ENCODE results near the gene MAPRE3. TPM values are rescaled to one million over a fixed set of nuclear protein-coding genes. Genes with fewer than 3 reads are reported as not detected.
"Not testable (repeated sequence)": the region's sequence is repeated elsewhere in the genome, so short reads cannot be mapped to it uniquely, and the experiment has no call there.

Gene MAPRE3
- 1 to 10 TPM; 2.4 to 3.0 TPM for total RNA-seq
- polyA plus RNA-seq, result 2.0 TPM

- H3K4me3 ChIP-seq (ENCODE audit: low read length), result peak within 1 kb of the TSS; percentile 70
- ChIA-PET POLR2A (no interaction called here), CTCF (no interaction called here)
- peaks cover 7% of the 10 kb centered on the region for H3K4me1 ChIP-seq (ENCODE audit: insufficient read depth, low read length)
- peaks cover 19 to 24% of the 10 kb centered on the region in 2 donors for H3K27me3 Mint-ChIP-seq
- peaks cover 18 to 27% (median 21%) of the 10 kb centered on the region in 3 donors for H3K4me1 Mint-ChIP-seq
- H3K9me3 Mint-ChIP-seq, result no peaks in the 10 kb centered on the region
- DNase-seq, result peak; percentile 76 to 94 (median 84)
- H3K4me3 Mint-ChIP-seq, result peak within 1 kb of the TSS; percentile 78 to 89 (median 84)
- peak within 1 kb of the TSS; percentile 79 to 95 (median 88) for H3K27ac Mint-ChIP-seq
- peaks cover 0 to 2% (median 0%) of the 10 kb centered on the region in 3 donors for H3K36me3 Mint-ChIP-seq
- peaks cover 8% of the 10 kb centered on the region for H3K27me3 ChIP-seq (ENCODE audit: insufficient read depth, low read length, poor library complexity, severe bottlenecking)
- H3K36me3 ChIP-seq (ENCODE audit: insufficient read depth, low read length), result no peaks in the 10 kb centered on the region
- peak within 1 kb of the TSS; percentile 60 for H3K27ac ChIP-seq (ENCODE audit: low read depth, low read length)
- no peaks in the 10 kb centered on the region for H3K9me3 ChIP-seq (ENCODE audit: low read length)
Measured at GRCh38 chr2:26970244-26970927, at the start of gene MAPRE3. TSS of gene MAPRE3 (plus strand) at chr2:26970637. CDS start at chr2:27022219, 51,582 bp downstream.

GRCh38 chr2:26921323-26921722 lies 49.1 kb upstream of the MAPRE3 start:
- ChIA-PET CTCF (no interaction called here), POLR2A (no interaction called here)
- no peak overlapping the region for H3K4me3 ChIP-seq (ENCODE audit: low read length)
- DNase-seq, result no peak
- no peaks in the 10 kb centered on the region for H3K27me3 ChIP-seq (ENCODE audit: insufficient read depth, low read length, poor library complexity, severe bottlenecking)
- H3K36me3 Mint-ChIP-seq, result no peaks in the 10 kb centered on the region
- no peaks in the 10 kb centered on the region for H3K9me3 Mint-ChIP-seq
- H3K27ac ChIP-seq (ENCODE audit: low read depth, low read length), result no peak overlapping the region
- no peaks in the 10 kb centered on the region for H3K9me3 ChIP-seq (ENCODE audit: low read length)
- H3K36me3 ChIP-seq (ENCODE audit: insufficient read depth, low read length), result no peaks in the 10 kb centered on the region
- no peaks in the 10 kb centered on the region for H3K4me1 ChIP-seq (ENCODE audit: insufficient read depth, low read length)
- peaks cover 12 to 33% of the 10 kb centered on the region in 2 donors for H3K27me3 Mint-ChIP-seq
- H3K4me1 Mint-ChIP-seq, result peaks cover 0 to 6% (median 5%) of the 10 kb centered on the region in 3 donors
- no peak overlapping the region for H3K4me3 Mint-ChIP-seq
- H3K27ac Mint-ChIP-seq, result no peak overlapping the region

DNA sequence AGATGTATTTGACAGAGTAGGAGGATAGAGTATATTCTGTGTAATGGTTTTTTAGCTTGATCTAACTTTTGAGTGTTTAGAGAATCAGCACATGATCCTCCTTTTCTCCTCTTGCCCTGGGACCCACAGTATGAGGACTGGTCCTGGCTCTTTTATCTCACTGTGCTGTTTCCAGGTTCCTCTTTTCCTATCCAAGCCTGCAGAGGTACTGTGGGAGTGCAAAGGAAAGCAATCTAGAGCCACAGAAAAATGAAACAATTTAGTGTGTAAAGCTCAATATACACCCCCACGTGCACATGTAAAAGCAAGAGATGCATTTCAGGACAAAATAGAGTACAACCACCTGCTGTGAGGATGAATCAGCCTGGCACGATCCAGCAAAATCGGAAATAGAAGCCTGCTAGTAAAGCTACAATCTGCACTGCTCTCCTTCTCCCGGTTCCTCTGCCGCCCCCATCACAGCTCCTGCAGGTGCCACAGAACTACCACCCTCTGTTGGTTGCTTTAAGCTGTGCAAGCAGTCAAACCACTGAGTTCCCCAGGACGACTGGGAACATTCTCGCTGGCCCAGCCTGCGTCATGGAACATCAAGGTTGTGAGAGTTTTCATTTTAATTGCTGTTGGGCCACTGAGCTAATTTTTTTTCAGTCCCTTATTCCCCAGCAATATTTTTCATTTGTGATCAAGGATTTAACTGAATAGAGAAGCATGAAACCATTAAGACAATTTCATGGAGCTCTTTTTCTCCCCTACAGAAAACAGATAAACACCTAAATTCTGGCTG lies 47.8 kb upstream of the MAPRE3 start:
- Mint-ChIP-seq H3K9me3 (no peaks in the 10 kb centered on the region), H3K36me3 (no peaks in the 10 kb centered on the region), H3K4me3 (no peak overlapping the region), H3K4me1 (peaks cover 0 to 6% (median 5%) of the 10 kb centered on the region in 3 donors), H3K27ac (peak overlapping the region in 1 of 8 donors; percentile 25), H3K27me3 (peaks cover 12 to 33% of the 10 kb centered on the region in 2 donors)
- Histone ChIP-seq H3K4me1 (ENCODE audit: insufficient read depth, low read length) (no peaks in the 10 kb centered on the region), H3K9me3 (ENCODE audit: low read length) (no peaks in the 10 kb centered on the region), H3K27me3 (ENCODE audit: insufficient read depth, low read length, poor library complexity, severe bottlenecking) (no peaks in the 10 kb centered on the region), H3K4me3 (ENCODE audit: low read length) (no peak overlapping the region), H3K36me3 (ENCODE audit: insufficient read depth, low read length) (no peaks in the 10 kb centered on the region), H3K27ac (ENCODE audit: low read depth, low read length) (no peak overlapping the region)
- DNase-seq, result peak in 2 of 5 donors; percentile 15 to 28
- ChIA-PET CTCF (interaction anchor here (0.6 to 1.5 kb wide), 6 partner anchors 11 to 78 kb away, joined by 3 to 9 read pairs (median 3); partner anchors contain the start of gene DPYSL5), POLR2A (no interaction called here)

DNA sequence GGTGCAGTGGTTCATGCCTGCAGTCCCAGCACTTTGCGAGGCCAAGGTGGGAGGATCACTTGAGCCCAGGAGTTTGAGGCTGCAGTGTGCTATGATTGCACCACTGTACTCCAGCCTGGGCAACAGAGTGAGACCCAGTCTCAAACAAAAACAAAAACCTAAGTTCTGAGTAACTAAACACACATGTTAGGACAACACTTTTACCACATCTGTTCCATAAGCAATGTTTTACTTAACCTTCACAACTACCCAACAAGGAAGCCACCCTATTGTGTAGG lies 47.3 kb upstream of the MAPRE3 start:
- H3K27ac ChIP-seq (ENCODE audit: low read depth, low read length); H3K4me1 ChIP-seq (ENCODE audit: insufficient read depth, low read length); H3K4me3 Mint-ChIP-seq; H3K9me3 ChIP-seq (ENCODE audit: low read length); DNase-seq; H3K36me3 ChIP-seq (ENCODE audit: insufficient read depth, low read length); H3K4me1 Mint-ChIP-seq; POLR2A ChIA-PET; H3K4me3 ChIP-seq (ENCODE audit: low read length); H3K9me3 Mint-ChIP-seq; H3K36me3 Mint-ChIP-seq; H3K27ac Mint-ChIP-seq; H3K27me3 ChIP-seq (ENCODE audit: insufficient read depth, low read length, poor library complexity, severe bottlenecking): not testable (repeated sequence)
- H3K27me3 Mint-ChIP-seq, result peaks cover 12 to 38% of the 10 kb centered on the region in 2 donors
- CTCF ChIA-PET, result interaction anchor here (0.6 to 1.5 kb wide), 5 partner anchors 13 to 79 kb away, joined by 3 to 9 read pairs (median 3); partner anchors contain the start of gene DPYSL5

DNA sequence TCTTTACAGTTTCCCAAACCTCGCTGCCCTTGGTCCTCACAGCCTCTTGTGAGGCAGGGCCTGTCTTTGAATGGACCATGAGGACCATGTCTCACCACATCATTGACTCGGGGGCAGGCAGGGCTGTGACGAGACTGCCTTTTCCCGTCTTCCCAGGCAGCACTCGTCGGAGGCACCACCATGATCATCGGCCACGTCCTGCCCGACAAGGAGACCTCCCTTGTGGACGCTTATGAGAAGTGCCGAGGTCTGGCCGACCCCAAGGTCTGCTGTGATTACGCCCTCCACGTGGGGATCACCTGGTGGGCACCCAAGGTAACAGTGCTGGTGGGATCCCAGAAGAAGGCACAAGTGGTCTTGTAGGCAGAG lies 45.7 kb upstream of the MAPRE3 start:
- Histone ChIP-seq H3K36me3 (ENCODE audit: insufficient read depth, low read length) (no peaks in the 10 kb centered on the region), H3K27me3 (ENCODE audit: insufficient read depth, low read length, poor library complexity, severe bottlenecking) (no peaks in the 10 kb centered on the region), H3K27ac (ENCODE audit: low read depth, low read length) (no peak overlapping the region), H3K4me1 (ENCODE audit: insufficient read depth, low read length) (no peaks in the 10 kb centered on the region), H3K9me3 (ENCODE audit: low read length) (no peaks in the 10 kb centered on the region), H3K4me3 (ENCODE audit: low read length) (no peak overlapping the region)
- DNase-seq, result no peak
- H3K9me3 Mint-ChIP-seq, result no peaks in the 10 kb centered on the region
- H3K27ac Mint-ChIP-seq, result no peak overlapping the region
- peaks cover 0 to 6% (median 5%) of the 10 kb centered on the region in 3 donors for H3K4me1 Mint-ChIP-seq
- peaks cover 12 to 44% of the 10 kb centered on the region in 2 donors for H3K27me3 Mint-ChIP-seq
- ChIA-PET CTCF (no interaction called here), POLR2A (no interaction called here)
- H3K4me3 Mint-ChIP-seq, result no peak overlapping the region
- no peaks in the 10 kb centered on the region for H3K36me3 Mint-ChIP-seq

- Mint-ChIP-seq H3K27me3 (peaks cover 14 to 49% of the 10 kb centered on the region in 2 donors), H3K4me3 (no peak overlapping the region), H3K4me1 (peaks cover 0 to 6% (median 5%) of the 10 kb centered on the region in 3 donors), H3K9me3 (no peaks in the 10 kb centered on the region), H3K27ac (no peak overlapping the region), H3K36me3 (no peaks in the 10 kb centered on the region)
- Histone ChIP-seq H3K36me3 (ENCODE audit: insufficient read depth, low read length) (no peaks in the 10 kb centered on the region), H3K9me3 (ENCODE audit: low read length) (no peaks in the 10 kb centered on the region), H3K27ac (ENCODE audit: low read depth, low read length) (no peak overlapping the region), H3K4me3 (ENCODE audit: low read length) (no peak overlapping the region), H3K27me3 (ENCODE audit: insufficient read depth, low read length, poor library complexity, severe bottlenecking) (no peaks in the 10 kb centered on the region), H3K4me1 (ENCODE audit: insufficient read depth, low read length) (no peaks in the 10 kb centered on the region)
- POLR2A ChIA-PET, result no interaction called here
- no peak for DNase-seq
- CTCF ChIA-PET, result no interaction called here
Measured at GRCh38 chr2:26925100-26925791, 45.2 kb upstream of the MAPRE3 start.

DNA sequence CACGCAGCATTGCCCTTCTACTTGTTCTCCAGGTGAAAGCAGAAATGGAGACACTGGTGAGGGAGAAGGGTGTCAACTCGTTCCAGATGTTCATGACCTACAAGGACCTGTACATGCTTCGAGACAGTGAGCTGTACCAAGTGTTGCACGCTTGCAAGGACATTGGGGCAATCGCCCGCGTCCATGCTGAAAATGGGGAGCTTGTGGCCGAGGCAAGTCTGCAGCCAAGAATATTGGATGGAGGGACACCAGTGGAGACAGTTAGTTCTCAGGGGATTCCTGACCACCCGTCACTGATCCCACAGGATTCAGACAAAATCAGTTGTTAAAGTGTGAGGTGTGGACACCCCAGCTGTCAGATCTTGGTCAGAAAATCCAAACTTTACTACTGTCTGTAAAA lies 43.2 kb upstream of the MAPRE3 start:
- H3K36me3 ChIP-seq (ENCODE audit: insufficient read depth, low read length), result no peaks in the 10 kb centered on the region
- Mint-ChIP-seq H3K36me3 (no peaks in the 10 kb centered on the region), H3K27me3 (peaks cover 15 to 45% of the 10 kb centered on the region in 2 donors), H3K27ac (no peak overlapping the region), H3K4me1 (peaks cover 0 to 6% (median 5%) of the 10 kb centered on the region in 3 donors), H3K9me3 (no peaks in the 10 kb centered on the region), H3K4me3 (no peak overlapping the region)
- H3K9me3 ChIP-seq (ENCODE audit: low read length), result no peaks in the 10 kb centered on the region
- CTCF ChIA-PET, result no interaction called here
- no peak for DNase-seq
- H3K4me3 ChIP-seq (ENCODE audit: low read length), result no peak overlapping the region
- no peaks in the 10 kb centered on the region for H3K4me1 ChIP-seq (ENCODE audit: insufficient read depth, low read length)
- H3K27me3 ChIP-seq (ENCODE audit: insufficient read depth, low read length, poor library complexity, severe bottlenecking), result no peaks in the 10 kb centered on the region
- POLR2A ChIA-PET, result interaction anchor here (0.5 kb wide), 1 partner anchor 83 kb away, joined by 10 read pairs; no protein-coding TSS in a partner anchor
- H3K27ac ChIP-seq (ENCODE audit: low read depth, low read length), result no peak overlapping the region

- Histone ChIP-seq H3K27ac (ENCODE audit: low read depth, low read length) (no peak overlapping the region), H3K9me3 (ENCODE audit: low read length) (no peaks in the 10 kb centered on the region), H3K4me1 (ENCODE audit: insufficient read depth, low read length) (no peaks in the 10 kb centered on the region), H3K4me3 (ENCODE audit: low read length) (no peak overlapping the region), H3K36me3 (ENCODE audit: insufficient read depth, low read length) (no peaks in the 10 kb centered on the region), H3K27me3 (ENCODE audit: insufficient read depth, low read length, poor library complexity, severe bottlenecking) (no peaks in the 10 kb centered on the region)
- Mint-ChIP-seq H3K27ac (no peak overlapping the region), H3K36me3 (no peaks in the 10 kb centered on the region), H3K4me3 (no peak overlapping the region), H3K4me1 (no peaks in the 10 kb centered on the region), H3K9me3 (no peaks in the 10 kb centered on the region), H3K27me3 (peaks cover 11 to 21% of the 10 kb centered on the region in 2 donors)
- ChIA-PET CTCF (interaction anchor here (1.0 to 1.2 kb wide), 2 partner anchors 10 to 11 kb away, joined by 3 to 4 read pairs; no protein-coding TSS in a partner anchor), POLR2A (no interaction called here)
- no peak for DNase-seq
Measured at GRCh38 chr2:26932974-26933373, 37.5 kb upstream of the MAPRE3 start.
